Common myeloid progenitor, CD34-positive (primary cell): ENCODE results near the gene KCNIP4.

ENCODE experiments used
- CTCF ChIA-PET: fragments of 350-600 bp; sonication (Branson Sonifier 250); formaldehyde crosslinking; loops from one replicate; lab custom pipeline; 2021; ENCODE audit warnings: antibody characterized with exemption; lab: Charles Lee
- POLR2A ChIA-PET: fragments of 350-600 bp; sonication (Branson Sonifier 250); formaldehyde crosslinking; loops from one replicate; lab custom pipeline; 2021; ENCODE audit warnings: antibody characterized with exemption; lab: Charles Lee
- DNase-seq, 3 donors: peaks; one replicate each; pipeline versions ENCODE4 v3.0.0 to v3.0.0-alpha.2; 2013
- H3K27ac ChIP-seq, 2 experiments: 1 replicate in 1 of 2; 2 replicates in 1 of 2; pipeline ENCODE4 v1.7.0; 2013; ENCODE audit warnings: inconsistent platforms in 2 of 2, low read length in 2 of 2, mild to moderate bottlenecking in 2 of 2, low read depth in 1 of 2, moderate library complexity in 1 of 2; ENCODE audit not compliant: severe bottlenecking in 2 of 2, insufficient read depth in 1 of 2, poor library complexity in 1 of 2
- H3K27me3 ChIP-seq, 5 experiments: replicated peaks in 2 of 5; 1 replicate in 3 of 5; 2 replicates in 2 of 5; pipeline versions ENCODE4 v1.6.1 to v1.7.0; 2013; ENCODE audit warnings: low read length in 4 of 5, mild to moderate bottlenecking in 2 of 5, moderate library complexity in 2 of 5, inconsistent platforms in 1 of 5; ENCODE audit not compliant: insufficient read depth in 5 of 5, control insufficient read depth in 4 of 5
- H3K36me3 ChIP-seq, 4 experiments: 1 replicate in 2 of 4; 2 replicates in 2 of 4; pipeline versions ENCODE4 v1.6.1 to v1.7.0; 2013; ENCODE audit warnings: low read length in 3 of 4, control low read depth in 1 of 4, mild to moderate bottlenecking in 1 of 4; ENCODE audit not compliant: control insufficient read depth in 4 of 4, insufficient read depth in 4 of 4
- H3K4me1 ChIP-seq, 4 experiments: 1 replicate in 3 of 4; 2 replicates in 1 of 4; pipeline versions ENCODE4 v1.6.1 to v1.7.1; 2013; ENCODE audit warnings: low read length in 3 of 4, mild to moderate bottlenecking in 3 of 4, control low read depth in 1 of 4, inconsistent platforms in 1 of 4, moderate library complexity in 1 of 4; ENCODE audit not compliant: control insufficient read depth in 4 of 4, insufficient read depth in 4 of 4; ENCODE audit errors: control extremely low read depth in 1 of 4
- H3K4me3 ChIP-seq, 7 experiments: 1 replicate in 4 of 7; 2 replicates in 3 of 7; pipeline versions ENCODE4 v1.5.1 to v1.7.0; 2013; ENCODE audit warnings: mild to moderate bottlenecking in 7 of 7, low read length in 6 of 7, moderate library complexity in 6 of 7, inconsistent platforms in 2 of 7, low read depth in 2 of 7, control low read depth in 1 of 7; ENCODE audit not compliant: insufficient read depth in 4 of 7, control insufficient read depth in 1 of 7; ENCODE audit errors: extremely low read depth in 1 of 7
- H3K9me3 ChIP-seq, 5 experiments: 1 replicate in 4 of 5; 2 replicates in 1 of 5; pipeline versions ENCODE4 v1.6.1 to v1.7.1; 2013; ENCODE audit warnings: low read length in 4 of 5, mild to moderate bottlenecking in 2 of 5, inconsistent platforms in 1 of 5, low read depth in 1 of 5, moderate library complexity in 1 of 5; ENCODE audit not compliant: control insufficient read depth in 4 of 5, insufficient read depth in 2 of 5; ENCODE audit errors: control extremely low read depth in 1 of 5
- WGBS: methylation state at CpG from one replicate; pipeline ENCODE4 v1.1.5; 2013; ENCODE audit not compliant: insufficient coverage; 5-methylcytosine and 5-hydroxymethylcytosine counted together

KCNIP4 gene

DNA sequence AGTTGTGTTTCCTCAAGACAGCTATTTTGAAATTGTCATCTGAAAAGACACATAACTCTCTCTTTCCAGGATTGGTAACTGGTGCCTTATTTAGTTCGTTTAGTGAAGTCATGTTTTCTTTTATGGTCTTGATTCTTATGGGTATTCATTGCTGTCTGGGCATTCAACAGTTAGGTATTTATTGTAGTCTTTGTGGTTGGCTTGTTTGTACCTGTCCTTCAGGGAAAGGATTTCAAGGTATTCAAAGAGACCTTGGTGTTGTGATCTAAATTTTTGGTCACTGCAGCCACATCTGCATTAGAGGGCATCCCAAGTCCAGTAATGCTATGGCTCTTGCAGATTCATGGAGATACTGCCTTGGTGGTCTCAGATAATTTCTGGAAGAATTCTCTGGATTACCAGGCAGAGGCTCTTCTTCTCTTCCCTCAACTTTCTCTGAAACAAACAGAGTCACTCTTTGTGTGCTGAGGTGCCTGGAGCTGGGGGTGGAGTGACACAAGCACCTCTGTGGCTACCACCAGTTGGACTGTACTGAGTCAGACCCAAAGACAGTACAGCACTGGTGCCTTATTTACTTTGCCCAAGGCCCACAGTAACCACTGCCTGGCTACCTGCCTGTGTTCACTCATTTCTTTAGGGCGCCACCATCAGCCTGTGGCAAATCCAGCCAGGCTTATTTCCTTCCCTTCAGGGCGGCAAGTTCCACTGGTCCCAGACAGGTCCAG is 620.4 kb downstream of the KCNIP4 start:
- 100% methylated on average over 3 of the region's 3 CpGs for WGBS
- Histone ChIP-seq H3K9me3 (peaks cover 0 to 5% (median 0%) of the 10 kb centered on the region in 5 experiments), H3K36me3 (no peaks in the 10 kb centered on the region), H3K4me1 (no peaks in the 10 kb centered on the region), H3K27ac (no peak overlapping the region), H3K27me3 (no peaks in the 10 kb centered on the region), H3K4me3 (no peak overlapping the region)
- POLR2A ChIA-PET, result no interaction called here
- CTCF ChIA-PET, result no interaction called here
- no peak for DNase-seq

DNA sequence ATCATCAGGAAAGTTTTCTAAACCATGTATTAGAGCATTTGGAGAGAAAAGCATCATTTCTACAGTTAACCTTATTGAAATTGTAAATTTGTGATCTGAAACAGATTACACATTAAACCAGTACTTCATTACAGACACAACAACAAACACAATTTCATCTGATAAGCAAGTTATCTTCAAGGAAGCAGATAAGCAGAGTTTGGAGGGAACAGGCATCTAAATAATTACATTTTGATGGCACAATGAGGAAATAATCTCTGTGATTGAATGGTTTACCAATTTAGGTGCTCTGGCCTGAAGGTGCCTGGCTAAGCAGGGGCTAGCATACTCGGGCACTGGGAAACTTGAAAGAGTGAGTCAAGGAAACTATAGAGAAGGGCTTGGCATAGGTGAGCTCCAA is 628.5 kb downstream of the KCNIP4 start:
- WGBS, result 86% methylated on average over 1 of the region's 1 CpG
- peaks cover 0 to 2% (median 0%) of the 10 kb centered on the region in 5 experiments for H3K9me3 ChIP-seq
- POLR2A ChIA-PET, result no interaction called here
- H3K4me3 ChIP-seq, result no peak overlapping the region
- H3K36me3 ChIP-seq, result no peaks in the 10 kb centered on the region
- H3K27me3 ChIP-seq, result no peaks in the 10 kb centered on the region
- H3K27ac ChIP-seq, result no peak overlapping the region
- no peaks in the 10 kb centered on the region for H3K4me1 ChIP-seq
- CTCF ChIA-PET, result no interaction called here
- no peak for DNase-seq

DNA sequence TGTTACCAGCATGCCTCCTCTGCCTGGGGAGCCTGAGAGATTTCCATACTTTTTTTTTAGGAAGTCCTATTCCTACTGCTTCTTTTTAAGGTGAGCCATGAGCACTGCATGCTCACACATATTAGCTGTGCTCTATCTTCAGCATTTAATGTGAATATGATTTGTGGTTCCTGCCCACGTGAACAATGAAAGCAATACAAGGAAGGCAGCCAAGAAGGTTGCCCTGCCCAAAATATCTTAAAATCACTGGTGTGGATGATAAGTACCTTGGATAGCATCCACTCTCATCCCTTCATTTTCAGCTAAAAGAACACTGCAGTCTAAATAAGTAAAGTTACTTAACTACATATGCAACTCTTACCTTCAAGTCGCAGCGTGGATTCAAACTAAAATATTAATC is 640.9 kb downstream of the KCNIP4 start:
- POLR2A ChIA-PET, result no interaction called here
- Histone ChIP-seq H3K27ac (no peak overlapping the region), H3K4me3 (no peak overlapping the region), H3K9me3 (peaks cover 0 to 2% (median 0%) of the 10 kb centered on the region in 5 experiments), H3K27me3 (peaks cover 2 to 27% (median 13%) of the 10 kb centered on the region in 5 experiments), H3K36me3 (no peaks in the 10 kb centered on the region), H3K4me1 (no peaks in the 10 kb centered on the region)
- CTCF ChIA-PET, result no interaction called here
- no peak for DNase-seq
- WGBS, result 94% methylated on average over 2 of the region's 3 CpGs

DNA sequence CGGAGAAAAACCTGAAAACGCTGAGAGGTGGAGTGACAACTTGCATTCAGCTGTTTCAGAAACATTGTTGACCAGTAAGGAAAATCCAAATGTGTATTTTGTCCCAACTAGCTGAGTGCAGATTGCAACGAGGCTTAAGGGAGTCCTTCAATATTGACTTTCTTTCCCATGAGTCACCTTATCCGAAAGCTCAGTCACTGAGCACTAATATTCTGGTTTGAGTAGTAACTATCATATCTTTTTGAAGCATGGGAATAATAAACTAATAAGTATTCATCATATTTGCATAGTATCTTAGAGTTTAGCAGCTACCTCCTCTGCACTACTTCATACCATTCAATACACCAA is 644.1 kb downstream of the KCNIP4 start:
- ChIA-PET POLR2A (no interaction called here), CTCF (no interaction called here)
- DNase-seq, result no peak
- H3K4me3 ChIP-seq, result no peak overlapping the region
- no peaks in the 10 kb centered on the region for H3K4me1 ChIP-seq
- 17% methylated on average over 2 of the region's 4 CpGs for WGBS
- H3K27me3 ChIP-seq, result peaks cover 2 to 32% (median 15%) of the 10 kb centered on the region in 5 experiments
- no peak overlapping the region for H3K27ac ChIP-seq
- H3K9me3 ChIP-seq, result peaks cover 0 to 2% (median 0%) of the 10 kb centered on the region in 5 experiments
- H3K36me3 ChIP-seq, result no peaks in the 10 kb centered on the region

DNA sequence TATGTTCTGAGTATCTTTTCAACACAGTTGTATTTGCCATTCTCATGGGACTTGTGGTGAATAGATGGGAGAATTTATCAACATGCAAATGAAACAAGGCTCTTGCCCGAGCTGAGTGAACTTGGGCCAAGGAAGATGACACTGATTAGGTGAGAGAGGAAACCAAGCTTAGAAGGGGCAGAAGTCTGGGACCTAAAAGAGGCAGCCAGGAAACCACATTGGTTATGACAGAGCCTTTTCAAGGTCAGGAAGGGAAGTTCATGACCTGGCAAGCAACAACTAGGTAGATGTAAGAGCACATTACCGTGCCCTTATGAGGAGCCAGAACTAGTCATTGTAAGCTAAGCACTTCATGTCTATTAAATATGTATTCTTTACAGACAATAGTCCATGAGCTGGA is 658.0 kb downstream of the KCNIP4 start:
- 0% methylated on average over 1 of the region's 2 CpGs for WGBS

DNA sequence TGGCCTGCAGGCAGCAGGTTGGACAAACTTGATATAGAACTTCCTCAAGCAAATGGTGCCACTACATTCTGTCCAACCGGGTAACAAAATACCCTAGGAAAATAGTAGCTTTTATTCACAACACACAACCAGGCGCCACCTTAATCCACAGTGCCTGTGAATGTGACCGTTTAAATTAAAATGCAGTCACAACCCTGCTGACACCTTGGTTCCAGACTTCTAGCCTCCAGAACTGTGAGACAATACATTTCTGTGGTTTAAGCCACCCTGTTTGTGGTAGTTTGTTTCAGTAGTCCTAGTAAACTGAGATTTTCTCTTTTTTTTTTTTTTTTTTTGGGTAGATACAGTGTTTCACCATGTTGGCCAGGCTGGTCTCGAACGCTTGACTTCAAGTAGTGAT is 672.5 kb downstream of the KCNIP4 start:
- H3K36me3 ChIP-seq, result no peaks in the 10 kb centered on the region
- no peak overlapping the region for H3K27ac ChIP-seq
- no peak overlapping the region for H3K4me3 ChIP-seq
- H3K27me3 ChIP-seq, result no peaks in the 10 kb centered on the region
- POLR2A ChIA-PET, result no interaction called here
- WGBS, result 100% methylated on average over 1 of the region's 5 CpGs
- CTCF ChIA-PET, result no interaction called here
- no peaks in the 10 kb centered on the region for H3K4me1 ChIP-seq
- no peaks in the 10 kb centered on the region for H3K9me3 ChIP-seq
- no peak for DNase-seq

More for the DNA sequence above, 658.0 kb downstream of the KCNIP4 start:
- Histone ChIP-seq H3K4me3 (no peak overlapping the region), H3K27ac (no peak overlapping the region), H3K36me3 (no peaks in the 10 kb centered on the region), H3K4me1 (no peaks in the 10 kb centered on the region), H3K27me3 (no peaks in the 10 kb centered on the region), H3K9me3 (no peaks in the 10 kb centered on the region)
- ChIA-PET POLR2A (no interaction called here), CTCF (no interaction called here)
- DNase-seq, result no peak

DNA sequence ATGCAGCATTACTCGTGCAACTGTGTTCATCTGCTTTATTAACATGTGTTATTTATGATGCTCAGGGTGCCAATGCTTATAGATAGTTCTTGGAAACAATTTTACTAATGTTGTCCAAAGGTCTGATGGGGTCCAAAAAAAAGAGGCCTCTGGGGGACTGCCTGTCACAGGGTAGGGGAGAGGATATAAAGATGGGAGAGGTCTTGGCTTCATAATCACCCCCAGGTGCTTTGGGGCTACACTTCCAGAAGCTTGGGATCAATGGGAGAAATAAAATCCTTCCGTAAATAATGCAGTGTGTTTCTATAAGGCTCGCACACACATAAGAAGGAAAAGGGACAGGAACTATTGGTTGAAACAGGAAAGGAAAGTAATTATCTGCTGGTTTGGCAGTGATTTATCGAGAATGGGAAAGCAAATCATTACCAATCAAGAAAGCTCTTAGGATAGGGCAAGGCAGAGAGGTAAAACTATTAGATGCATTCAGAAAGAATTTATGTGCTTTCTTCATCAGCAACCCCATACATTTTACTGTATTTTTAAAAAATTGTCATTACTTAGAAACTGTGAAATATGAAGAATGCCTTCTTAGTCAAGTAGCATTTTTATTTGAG is 677.0 kb downstream of the KCNIP4 start:
- Histone ChIP-seq H3K4me3 (no peak overlapping the region), H3K9me3 (no peaks in the 10 kb centered on the region), H3K27ac (no peak overlapping the region), H3K27me3 (no peaks in the 10 kb centered on the region), H3K4me1 (no peaks in the 10 kb centered on the region), H3K36me3 (no peaks in the 10 kb centered on the region)
- ChIA-PET POLR2A (no interaction called here), CTCF (no interaction called here)
- no peak for DNase-seq
- WGBS, result 64% methylated on average over 2 of the region's 4 CpGs
